Posterior vena cava (tissue), 2 donors: ENCODE data around the gene IMMP2L. TPM values are rescaled to one million over a fixed set of nuclear protein-coding genes. Genes with fewer than 3 reads are reported as not detected.
"Not testable (repeated sequence)": the region's sequence is repeated elsewhere in the genome, so short reads cannot be mapped to it uniquely, and the experiment has no call there.

ENCODE experiments used
- DNase-seq: peaks from one replicate; pipeline ENCODE4 v3.0.0-alpha.2; 2020; ENCODE audit warnings: low spot score
- intact Hi-C, 2 donors: fragments of 100-400 bp; cut with DNase I; formaldehyde crosslinking; loops; one replicate each; pipeline versions ENCODE4 v1.14.1 to v1.14.2; 2022 to 2023
- total RNA-seq, 2 donors: library from RNA; stranded (reverse); fragmentation: NEBNext Ultra II Directional; extraction: Animal tissue kit (Norgen Biotek cat#: 25700); gene quantifications; one replicate each; pipeline ENCODE4 v1.2.1, GENCODE V29; 2021
- donor health status: DM: yes; HTN: yes; CAD: no.
- donor health status: DM: yes; HTN: yes; CAD: no.

IMMP2L gene
- total RNA-seq, 2 donors from 2014 or later, result 15.9 to 20.5 TPM

GRCh38 chr7:111081546-111082267, 480.6 kb downstream of the IMMP2L start:
- no peak for DNase-seq
- intact Hi-C loops, result no loop called here

- intact Hi-C loops, result no loop called here
- no peak for DNase-seq
Observed at GRCh38 chr7:111080495-111081105, 481.7 kb downstream of the IMMP2L start.

- intact Hi-C loops, result no loop called here
- DNase-seq, result no peak
Observed at GRCh38 chr7:111077001-111077400, 485.3 kb downstream of the IMMP2L start.

GRCh38 chr7:111076205-111076604, 486.1 kb downstream of the IMMP2L start:
- intact Hi-C loops, result no loop called here
- DNase-seq, result no peak

GRCh38 chr7:111075498-111075897, 486.8 kb downstream of the IMMP2L start:
- DNase-seq, result no peak
- intact Hi-C loops, result no loop called here

GRCh38 chr7:111074748-111075146, 487.5 kb downstream of the IMMP2L start:
- intact Hi-C loops, result no loop called here

GRCh38 chr7:111074071-111074747, 488.1 kb downstream of the IMMP2L start:
- intact Hi-C loops, result no loop called here
- no peak for DNase-seq

More at GRCh38 chr7:111074748-111075146, 487.5 kb downstream of the IMMP2L start:
- no peak for DNase-seq

GRCh38 chr7:111072658-111073057, 489.6 kb downstream of the IMMP2L start:
- DNase-seq, result not testable (repeated sequence)

GRCh38 chr7:111071556-111071955, 490.7 kb downstream of the IMMP2L start:
- DNase-seq, result no peak
- intact Hi-C loops, result no loop called here

More at GRCh38 chr7:111072658-111073057, 489.6 kb downstream of the IMMP2L start:
- intact Hi-C loops, result not testable (repeated sequence)

GRCh38 chr7:111068618-111069017, 493.7 kb downstream of the IMMP2L start:
- no peak for DNase-seq
- intact Hi-C loops, result no loop called here

- intact Hi-C loops, result no loop called here
- DNase-seq, result no peak
Observed at GRCh38 chr7:111067682-111068081, 494.6 kb downstream of the IMMP2L start.

- intact Hi-C loops, result no loop called here
- DNase-seq, result no peak
Observed at GRCh38 chr7:111067251-111067650, 495.0 kb downstream of the IMMP2L start.

- intact Hi-C loops, result no loop called here
- DNase-seq, result no peak
Observed at GRCh38 chr7:111063166-111063565, 499.1 kb downstream of the IMMP2L start.

- DNase-seq, result no peak
- intact Hi-C loops, result no loop called here
Observed at GRCh38 chr7:111059833-111060232, 502.5 kb downstream of the IMMP2L start.

GRCh38 chr7:111057066-111057465, 505.2 kb downstream of the IMMP2L start:
- intact Hi-C loops, result no loop called here
- no peak for DNase-seq

GRCh38 chr7:111056371-111056770, 505.9 kb downstream of the IMMP2L start:
- intact Hi-C loops, result no loop called here

GRCh38 chr7:111053035-111053434, 509.3 kb downstream of the IMMP2L start:
- no peak for DNase-seq
- intact Hi-C loops, result no loop called here

More at GRCh38 chr7:111056371-111056770, 505.9 kb downstream of the IMMP2L start:
- DNase-seq, result no peak

GRCh38 chr7:111051832-111052231, 510.5 kb downstream of the IMMP2L start:
- no peak for DNase-seq
- intact Hi-C loops, result no loop called here

- no peak for DNase-seq
- intact Hi-C loops, result no loop called here
Observed at GRCh38 chr7:111050875-111051416, 511.3 kb downstream of the IMMP2L start.
